ENCODE measurements around the gene ADGRA3. TPM values are rescaled to one million over a fixed set of nuclear protein-coding genes. Genes with fewer than 3 reads are reported as not detected.

Gene ADGRA3
- total RNA-seq, 1 experiment from 2014 or later, result 56.5 TPM

DNA sequence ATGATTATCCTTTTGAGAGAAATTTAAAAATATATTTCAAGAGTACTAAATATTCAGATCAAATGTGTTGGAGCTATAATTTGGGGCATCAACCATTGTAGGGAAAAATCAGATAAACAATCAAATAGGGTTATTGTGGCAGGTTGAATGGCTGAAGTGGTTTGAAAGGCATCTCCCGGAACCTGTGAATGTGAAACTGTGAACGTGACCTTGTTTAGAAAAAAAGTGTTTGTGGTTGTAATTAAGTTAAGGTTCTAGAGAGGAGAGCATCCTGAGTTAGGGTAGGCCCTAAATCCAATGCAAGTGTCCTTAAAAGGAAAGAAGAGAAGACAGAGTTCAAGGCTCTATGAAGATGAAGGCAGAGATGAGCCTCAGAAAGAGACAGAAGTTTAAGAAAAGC lies 37.4 kb downstream of the ADGRA3 start:
- Mint-ChIP-seq H3K4me3 (no peak overlapping the region), H3K4me1 (peaks cover 41 to 48% of the 10 kb centered on the region in 2 experiments), H3K9me3 (peaks cover 7 to 8% of the 10 kb centered on the region in 2 experiments), H3K36me3 (ENCODE audit: insufficient read depth in 1 of 3, low read depth in 3 of 3) (peaks cover 8 to 9% (median 8%) of the 10 kb centered on the region in 3 experiments), H3K27me3 (ENCODE audit: low read depth) (no peaks in the 10 kb centered on the region), H3K27ac (peak overlapping the region in 2 of 3 experiments; percentile 13 to 49; a peak in 2 of 7 replicates)
- Histone ChIP-seq H3K27me3 (ENCODE audit: insufficient read depth, low read length) (no peaks in the 10 kb centered on the region), H3K27ac (ENCODE audit: insufficient read length, low read depth, low read length) (no peak overlapping the region), H3K4me2 (ENCODE audit: insufficient read depth, insufficient read length, low read length) (no peak overlapping the region), H3K4ac (ENCODE audit: low read depth, low read length) (no peak overlapping the region), H4K20me1 (ENCODE audit: control insufficient read depth, insufficient read depth, insufficient read length) (no peaks in the 10 kb centered on the region), H3K23ac (ENCODE audit: insufficient read length, low read depth, low read length) (no peak overlapping the region), H2BK12ac (ENCODE audit: insufficient read length, low read depth, low read length) (no peak overlapping the region), H3K9me3 (ENCODE audit: control insufficient read depth, low read depth, low read length) (no peaks in the 10 kb centered on the region), H2AK5ac (ENCODE audit: insufficient read length, low read length) (no peak overlapping the region), H3K9ac (ENCODE audit: extremely low read depth, insufficient read length, low read length) (no peak overlapping the region), H3K23me2 (ENCODE audit: insufficient read length, low read depth, low read length, poor library complexity, severe bottlenecking) (no peaks in the 10 kb centered on the region), H2BK5ac (ENCODE audit: insufficient read length, low read length) (no peak overlapping the region), H3T11ph (ENCODE audit: low read length) (no peak overlapping the region), H3K14ac (ENCODE audit: insufficient read depth, low read length) (no peak overlapping the region), H2BK15ac (ENCODE audit: low read depth, low read length) (no peak overlapping the region), H3K4me1 (ENCODE audit: insufficient read depth, low read length) (no peaks in the 10 kb centered on the region; the same call in 1 of the 2 replicates), H2BK120ac (ENCODE audit: low read depth, low read length, poor library complexity, severe bottlenecking) (no peak overlapping the region), H3K79me1 (ENCODE audit: insufficient read depth, low read depth, low read length, poor library complexity, severe bottlenecking) (peaks cover 3% of the 10 kb centered on the region), H3K18ac (ENCODE audit: insufficient read length, low read depth, low read length) (no peak overlapping the region), H4K8ac (replicated peaks; ENCODE audit: insufficient read length, low read depth, low read length) (no peak overlapping the region), H2AFZ (ENCODE audit: low read length) (no peak overlapping the region), H3K56ac (ENCODE audit: insufficient read length, low read depth, low read length) (no peak overlapping the region), H2BK20ac (ENCODE audit: low read depth, low read length, poor library complexity, severe bottlenecking) (no peak overlapping the region), H4K91ac (ENCODE audit: insufficient read length, low read depth, low read length) (no peak overlapping the region), H3K79me2 (ENCODE audit: insufficient read depth, low read length) (peaks cover 8% of the 10 kb centered on the region; the same call in 1 of the 2 replicates), H4K5ac (ENCODE audit: insufficient read length, low read depth, low read length) (no peak overlapping the region)
- TF ChIP-seq, protein P1, sequence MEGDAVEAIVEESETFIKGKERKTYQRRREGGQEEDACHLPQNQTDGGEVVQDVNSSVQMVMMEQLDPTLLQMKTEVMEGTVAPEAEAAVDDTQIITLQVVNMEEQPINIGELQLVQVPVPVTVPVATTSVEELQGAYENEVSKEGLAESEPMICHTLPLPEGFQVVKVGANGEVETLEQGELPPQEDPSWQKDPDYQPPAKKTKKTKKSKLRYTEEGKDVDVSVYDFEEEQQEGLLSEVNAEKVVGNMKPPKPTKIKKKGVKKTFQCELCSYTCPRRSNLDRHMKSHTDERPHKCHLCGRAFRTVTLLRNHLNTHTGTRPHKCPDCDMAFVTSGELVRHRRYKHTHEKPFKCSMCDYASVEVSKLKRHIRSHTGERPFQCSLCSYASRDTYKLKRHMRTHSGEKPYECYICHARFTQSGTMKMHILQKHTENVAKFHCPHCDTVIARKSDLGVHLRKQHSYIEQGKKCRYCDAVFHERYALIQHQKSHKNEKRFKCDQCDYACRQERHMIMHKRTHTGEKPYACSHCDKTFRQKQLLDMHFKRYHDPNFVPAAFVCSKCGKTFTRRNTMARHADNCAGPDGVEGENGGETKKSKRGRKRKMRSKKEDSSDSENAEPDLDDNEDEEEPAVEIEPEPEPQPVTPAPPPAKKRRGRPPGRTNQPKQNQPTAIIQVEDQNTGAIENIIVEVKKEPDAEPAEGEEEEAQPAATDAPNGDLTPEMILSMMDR (conservative IDR thresholded peaks at IDR 0.05), result no peak
- DNase-seq, result no peak
- WGBS (ENCODE audit: extremely low coverage, insufficient read length, low lambda C conversion rate), result no CpG with 5 or more reads among the region's 2 CpGs

All from H9 (cell line).